Coronary artery (tissue), 2 donors: ENCODE data around the gene RPS8.

ENCODE experiments used
- DNase-seq: peaks from one replicate; pipeline ENCODE4 v3.0.0-alpha.2; 2017; ENCODE audit warnings: low spot score
- H3K27ac ChIP-seq, 2 donors: fragments of 200-600 bp; sonication (generic); one replicate each; pipeline ENCODE4 v1.5.1; 2016 to 2019
- H3K4me3 ChIP-seq: fragments of 200-600 bp; sonication (generic); 2 replicates; pipeline ENCODE4 v1.5.1; 2016; ENCODE audit warnings: mild to moderate bottlenecking, moderate library complexity
- TF ChIP-seq, protein P1 (sequence below): fragments of 200-600 bp; sonication (generic); IDR thresholded peaks from one replicate; pipeline ENCODE4 v1.5.1; 2019; ENCODE audit warnings: antibody characterized with exemption

Gene RPS8

DNA sequence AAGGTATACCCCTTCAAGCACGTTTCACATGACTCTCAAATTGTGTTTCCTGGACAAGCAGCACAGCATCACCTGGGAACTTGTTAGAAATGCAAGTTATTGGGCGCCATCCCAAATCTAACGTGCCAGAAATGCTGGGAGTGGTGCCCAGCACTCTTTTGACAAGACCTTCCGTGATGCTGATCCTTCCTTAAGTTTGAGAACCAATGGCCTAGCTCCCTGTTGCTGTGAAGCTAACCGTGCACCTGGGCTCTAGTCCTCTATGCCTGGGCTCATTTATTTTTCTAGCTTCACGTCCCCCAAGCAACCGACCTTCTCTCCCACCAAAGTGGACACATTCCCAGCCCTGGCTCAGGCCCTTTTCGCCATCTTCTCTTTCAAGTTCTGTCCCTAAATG, 8.4 kb downstream of the RPS8 start:
- peak overlapping the region; percentile 7 to 26 for H3K27ac ChIP-seq
- no peak for DNase-seq
- TF ChIP-seq, protein P1, sequence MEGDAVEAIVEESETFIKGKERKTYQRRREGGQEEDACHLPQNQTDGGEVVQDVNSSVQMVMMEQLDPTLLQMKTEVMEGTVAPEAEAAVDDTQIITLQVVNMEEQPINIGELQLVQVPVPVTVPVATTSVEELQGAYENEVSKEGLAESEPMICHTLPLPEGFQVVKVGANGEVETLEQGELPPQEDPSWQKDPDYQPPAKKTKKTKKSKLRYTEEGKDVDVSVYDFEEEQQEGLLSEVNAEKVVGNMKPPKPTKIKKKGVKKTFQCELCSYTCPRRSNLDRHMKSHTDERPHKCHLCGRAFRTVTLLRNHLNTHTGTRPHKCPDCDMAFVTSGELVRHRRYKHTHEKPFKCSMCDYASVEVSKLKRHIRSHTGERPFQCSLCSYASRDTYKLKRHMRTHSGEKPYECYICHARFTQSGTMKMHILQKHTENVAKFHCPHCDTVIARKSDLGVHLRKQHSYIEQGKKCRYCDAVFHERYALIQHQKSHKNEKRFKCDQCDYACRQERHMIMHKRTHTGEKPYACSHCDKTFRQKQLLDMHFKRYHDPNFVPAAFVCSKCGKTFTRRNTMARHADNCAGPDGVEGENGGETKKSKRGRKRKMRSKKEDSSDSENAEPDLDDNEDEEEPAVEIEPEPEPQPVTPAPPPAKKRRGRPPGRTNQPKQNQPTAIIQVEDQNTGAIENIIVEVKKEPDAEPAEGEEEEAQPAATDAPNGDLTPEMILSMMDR = no peak

GRCh38 chr1:44784094-44785028, 9.0 kb downstream of the RPS8 start:
- Histone ChIP-seq H3K4me3 (peak overlapping the region; percentile 69), H3K27ac (peak overlapping the region; percentile 7 to 26)
- TF ChIP-seq, protein P1 = no peak
- no peak for DNase-seq

More for the DNA sequence above, 8.4 kb downstream of the RPS8 start:
- H3K4me3 ChIP-seq = peak overlapping the region; percentile 69

GRCh38 chr1:44785029-44785380, 9.7 kb downstream of the RPS8 start:
- H3K4me3 ChIP-seq = no peak overlapping the region
- no peak overlapping the region for H3K27ac ChIP-seq

GRCh38 chr1:44785501-44786137, 10.3 kb downstream of the RPS8 start:
- peak overlapping the region; percentile 76 for H3K4me3 ChIP-seq
- DNase-seq = no peak
- TF ChIP-seq, protein P1 = no peak
- peak overlapping the region; percentile 56 to 81 for H3K27ac ChIP-seq

More at GRCh38 chr1:44785029-44785380, 9.7 kb downstream of the RPS8 start:
- DNase-seq = no peak
- TF ChIP-seq, protein P1 = no peak

DNA sequence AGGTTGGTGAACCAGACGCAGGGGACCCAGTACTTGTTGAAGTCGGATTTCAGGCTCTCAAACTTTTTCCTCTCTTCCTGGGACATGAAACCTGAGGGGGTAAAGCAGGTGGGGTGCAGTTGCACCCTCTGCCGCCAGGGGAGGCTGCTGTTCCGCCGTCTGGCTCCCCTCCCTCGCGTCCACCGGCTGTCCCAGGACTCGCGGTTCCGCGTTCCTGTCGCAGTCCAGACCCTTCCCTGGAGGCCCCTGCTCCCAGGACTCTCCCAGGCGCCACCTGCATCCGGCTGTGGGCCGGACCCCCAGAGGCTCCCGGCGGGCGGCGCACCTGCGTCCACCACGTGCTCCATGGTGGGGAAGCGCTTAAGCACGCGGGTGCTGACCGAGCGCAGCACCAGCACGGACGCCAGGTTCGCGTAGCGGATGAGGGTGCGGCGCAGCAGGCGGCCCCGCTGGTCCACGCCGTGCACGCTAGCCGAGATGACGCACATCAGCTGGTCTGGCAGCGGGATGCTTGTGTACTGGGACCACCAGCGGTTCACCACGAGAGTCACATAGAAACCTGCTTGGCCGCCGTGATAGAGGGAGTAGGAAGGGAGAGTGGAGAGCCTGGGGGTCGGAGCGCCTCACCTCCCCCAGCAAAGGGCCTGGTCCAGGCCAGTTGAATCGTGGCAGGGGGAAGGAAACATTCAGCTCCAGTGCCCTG, 10.9 kb downstream of the RPS8 start:
- peak overlapping the region; percentile 56 to 81 for H3K27ac ChIP-seq
- TF ChIP-seq, protein P1 = peak; percentile 100
- peak; percentile 83 for DNase-seq
- H3K4me3 ChIP-seq = peak overlapping the region; percentile 76

DNA sequence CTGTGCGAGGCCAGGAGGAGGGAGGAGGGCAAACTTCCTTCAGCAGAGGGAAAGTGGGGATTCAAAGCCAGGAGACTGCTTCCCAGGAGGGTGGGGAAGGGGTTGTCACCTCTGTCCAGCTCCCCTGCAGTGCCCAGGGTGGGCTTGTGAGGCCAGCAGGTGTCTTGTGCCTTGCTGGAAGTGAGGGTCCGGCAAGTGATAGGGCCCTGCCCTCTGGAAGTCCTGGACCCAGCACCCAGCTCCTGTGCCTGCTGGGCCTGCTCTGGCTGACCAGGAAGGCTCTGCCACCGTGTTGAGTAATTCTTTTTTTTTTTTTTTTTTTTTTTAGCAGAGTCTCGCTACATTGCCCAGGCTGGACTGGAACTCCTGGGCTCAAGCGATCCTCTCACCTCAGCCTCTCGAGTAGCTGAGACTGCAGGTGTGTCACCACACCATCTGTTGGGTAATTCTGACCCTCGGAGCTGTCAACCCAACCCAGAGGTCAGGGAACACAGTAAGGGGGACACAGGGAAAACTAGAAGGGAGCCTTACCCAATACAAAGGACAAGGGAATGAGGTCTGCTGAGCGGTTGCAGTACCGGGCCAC, 11.6 kb downstream of the RPS8 start:
- no peak for DNase-seq
- peak overlapping the region; percentile 76 for H3K4me3 ChIP-seq
- peak overlapping the region; percentile 56 to 81 for H3K27ac ChIP-seq
- TF ChIP-seq, protein P1 = no peak
